ENCODE results near the gene FAF2. TPM values are rescaled to one million over a fixed set of nuclear protein-coding genes. Genes with fewer than 3 reads are reported as not detected.

Gene FAF2
- total RNA-seq, 4 donors from 2014 or later, result 14.0 to 20.7 (median 14.7) TPM

DNA sequence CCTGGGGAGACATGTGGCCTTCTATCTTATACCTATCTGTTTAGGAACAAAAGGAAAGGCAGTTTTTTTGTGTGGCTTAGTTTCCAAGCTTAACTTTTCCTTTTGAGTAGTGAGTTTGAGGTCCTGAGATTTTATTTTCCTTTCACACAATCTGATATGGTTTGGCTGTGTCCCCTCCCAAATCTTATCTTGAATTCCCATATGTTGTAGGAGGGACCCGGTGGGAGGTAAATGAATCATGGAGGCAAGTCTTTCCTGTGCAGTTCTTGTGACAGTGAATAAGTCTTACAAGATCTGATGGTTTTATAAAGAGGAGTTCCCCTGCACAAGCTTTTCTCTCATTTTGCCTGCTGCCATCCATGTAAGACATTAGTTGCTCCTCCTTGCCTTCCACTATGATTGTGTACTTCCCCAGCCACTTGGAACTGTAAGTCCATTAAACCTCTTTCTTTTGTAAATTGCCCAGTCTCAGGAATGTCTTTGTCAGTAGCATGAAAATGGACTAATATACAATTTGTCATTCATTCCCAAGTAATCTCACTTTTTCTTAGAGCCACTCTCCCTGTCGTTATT lies 27.1 kb upstream of the FAF2 start:
- H3K27me3 ChIP-seq, result no peaks in the 10 kb centered on the region
- no peak overlapping the region for H3K27ac ChIP-seq
- in situ Hi-C loops (cut with MboI; ENCODE audit: low sequenced_read_pairs in 4 of 4) (loop anchor here in 1 of 4 donors (25.0 kb wide), 1 partner anchor 116 kb away; the partner anchor contains the start of genes CDHR2 and RNF44), intact Hi-C loops (cut with DNase I; ENCODE audit: low total_unique reads) (no loop called here)
- ATAC-seq (no peak), DNase-seq (no peak)
- no peaks in the 10 kb centered on the region for H3K9me3 ChIP-seq
- H3K4me3 ChIP-seq, result no peak overlapping the region
- H3K4me1 ChIP-seq, result peaks cover 5 to 7% of the 10 kb centered on the region in 2 donors
- H3K36me3 ChIP-seq, result no peaks in the 10 kb centered on the region
- TF ChIP-seq, protein P1, sequence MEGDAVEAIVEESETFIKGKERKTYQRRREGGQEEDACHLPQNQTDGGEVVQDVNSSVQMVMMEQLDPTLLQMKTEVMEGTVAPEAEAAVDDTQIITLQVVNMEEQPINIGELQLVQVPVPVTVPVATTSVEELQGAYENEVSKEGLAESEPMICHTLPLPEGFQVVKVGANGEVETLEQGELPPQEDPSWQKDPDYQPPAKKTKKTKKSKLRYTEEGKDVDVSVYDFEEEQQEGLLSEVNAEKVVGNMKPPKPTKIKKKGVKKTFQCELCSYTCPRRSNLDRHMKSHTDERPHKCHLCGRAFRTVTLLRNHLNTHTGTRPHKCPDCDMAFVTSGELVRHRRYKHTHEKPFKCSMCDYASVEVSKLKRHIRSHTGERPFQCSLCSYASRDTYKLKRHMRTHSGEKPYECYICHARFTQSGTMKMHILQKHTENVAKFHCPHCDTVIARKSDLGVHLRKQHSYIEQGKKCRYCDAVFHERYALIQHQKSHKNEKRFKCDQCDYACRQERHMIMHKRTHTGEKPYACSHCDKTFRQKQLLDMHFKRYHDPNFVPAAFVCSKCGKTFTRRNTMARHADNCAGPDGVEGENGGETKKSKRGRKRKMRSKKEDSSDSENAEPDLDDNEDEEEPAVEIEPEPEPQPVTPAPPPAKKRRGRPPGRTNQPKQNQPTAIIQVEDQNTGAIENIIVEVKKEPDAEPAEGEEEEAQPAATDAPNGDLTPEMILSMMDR (IDR thresholded peaks at IDR 0.05 in 4 of 5, conservative IDR thresholded peaks at IDR 0.05 in 1 of 5), result no peak
- TF ChIP-seq POLR2A (IDR thresholded peaks at IDR 0.05), result no peak

DNA sequence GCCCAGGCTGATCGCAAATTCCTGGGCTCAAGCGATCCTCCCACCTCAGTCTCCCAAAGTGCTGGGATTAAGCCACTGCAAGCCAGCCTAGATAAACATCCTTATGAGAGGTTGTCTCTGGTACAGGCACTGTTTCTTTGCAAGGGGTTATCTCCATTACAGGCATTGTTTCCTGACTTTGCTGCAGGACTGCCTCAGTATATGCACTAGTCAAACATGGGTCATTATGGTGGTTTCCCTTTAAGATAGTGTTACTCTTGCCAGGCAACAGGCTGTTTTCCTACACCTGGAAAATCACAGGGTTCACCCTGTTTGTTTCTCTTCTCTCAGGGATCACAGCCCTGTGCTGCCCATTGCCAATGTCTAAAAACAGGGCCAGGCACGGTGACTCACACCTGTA lies 24.0 kb upstream of the FAF2 start:
- in situ Hi-C loops (cut with MboI; ENCODE audit: low sequenced_read_pairs in 4 of 4), result loop anchor here in 1 of 4 donors (25.0 kb wide), 1 partner anchor 113 kb away; the partner anchor contains the start of genes CDHR2 and RNF44
- DNase-seq (no peak), ATAC-seq (no peak)
- Histone ChIP-seq H3K9me3 (no peaks in the 10 kb centered on the region), H3K4me3 (no peak overlapping the region), H3K27me3 (no peaks in the 10 kb centered on the region), H3K36me3 (no peaks in the 10 kb centered on the region), H3K4me1 (no peaks in the 10 kb centered on the region), H3K27ac (no peak overlapping the region)
- intact Hi-C loops (cut with DNase I; ENCODE audit: low total_unique reads), result no loop called here
- TF ChIP-seq POLR2A (IDR thresholded peaks at IDR 0.05), result no peak
- TF ChIP-seq, protein P1 (IDR thresholded peaks at IDR 0.05 in 4 of 5, conservative IDR thresholded peaks at IDR 0.05 in 1 of 5), result no peak

DNA sequence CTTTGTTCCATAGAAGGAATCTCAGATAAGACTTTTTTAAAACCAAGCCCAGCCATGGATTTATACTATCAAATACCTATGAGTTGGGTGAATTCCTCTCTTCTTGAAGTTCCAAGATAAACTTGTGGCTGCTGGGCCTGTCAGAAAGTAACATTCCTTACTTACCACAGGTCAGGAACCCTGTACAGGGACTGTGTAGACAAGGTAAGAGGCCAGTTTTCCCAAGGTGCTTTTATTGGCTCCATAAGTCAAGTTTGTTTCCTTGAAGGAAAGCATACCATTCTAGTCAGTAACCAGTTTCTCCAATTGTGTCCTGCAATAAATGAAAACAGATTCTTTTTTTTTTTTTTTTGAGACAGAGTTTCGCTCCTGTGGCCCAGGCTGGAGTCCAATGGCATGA lies 23.0 kb upstream of the FAF2 start:
- Histone ChIP-seq H3K27ac (no peak overlapping the region), H3K4me1 (no peaks in the 10 kb centered on the region), H3K36me3 (no peaks in the 10 kb centered on the region), H3K4me3 (no peak overlapping the region), H3K9me3 (no peaks in the 10 kb centered on the region), H3K27me3 (no peaks in the 10 kb centered on the region)
- in situ Hi-C loops (cut with MboI; ENCODE audit: low sequenced_read_pairs in 4 of 4) (loop anchor here in 1 of 4 donors (25.0 kb wide), 1 partner anchor 112 kb away; the partner anchor contains the start of genes CDHR2 and RNF44), intact Hi-C loops (cut with DNase I; ENCODE audit: low total_unique reads) (no loop called here)
- TF ChIP-seq, protein P1 (IDR thresholded peaks at IDR 0.05 in 4 of 5, conservative IDR thresholded peaks at IDR 0.05 in 1 of 5), result no peak
- TF ChIP-seq POLR2A (IDR thresholded peaks at IDR 0.05), result no peak
- DNase-seq (no peak), ATAC-seq (no peak)

DNA sequence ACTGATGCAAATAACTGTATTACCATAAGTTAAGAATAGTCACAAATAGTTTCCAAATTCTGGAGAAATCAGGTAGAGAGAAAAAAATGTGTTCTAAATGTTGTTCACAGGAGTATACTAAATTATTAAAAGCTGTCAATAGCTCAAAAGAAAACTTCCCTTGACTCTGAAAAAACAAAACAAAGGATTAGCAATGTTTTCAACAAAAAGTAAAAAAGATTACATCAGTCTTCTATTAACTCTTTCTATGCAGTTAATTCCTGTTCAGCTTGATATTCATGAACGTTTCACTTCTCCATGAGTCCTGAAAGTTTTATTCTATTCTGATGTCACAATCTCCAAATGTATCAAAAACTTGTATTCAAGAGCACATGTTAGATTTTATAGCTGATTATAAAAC lies 22.4 kb upstream of the FAF2 start:
- Histone ChIP-seq H3K4me1 (no peaks in the 10 kb centered on the region), H3K27ac (no peak overlapping the region), H3K27me3 (no peaks in the 10 kb centered on the region), H3K36me3 (no peaks in the 10 kb centered on the region), H3K9me3 (no peaks in the 10 kb centered on the region), H3K4me3 (no peak overlapping the region)
- intact Hi-C loops (cut with DNase I; ENCODE audit: low total_unique reads), result no loop called here
- in situ Hi-C loops (cut with MboI; ENCODE audit: low sequenced_read_pairs in 4 of 4), result loop anchor here in 1 of 4 donors (25.0 kb wide), 1 partner anchor 112 kb away; the partner anchor contains the start of genes CDHR2 and RNF44
- DNase-seq (no peak), ATAC-seq (no peak)
- no peak for TF ChIP-seq POLR2A (IDR thresholded peaks at IDR 0.05)
- TF ChIP-seq, protein P1 (IDR thresholded peaks at IDR 0.05 in 4 of 5, conservative IDR thresholded peaks at IDR 0.05 in 1 of 5), result no peak
